Thyroid gland (tissue), 4 donors: Measurements from ENCODE around the gene RHBDL3. TPM values are rescaled to one million over a fixed set of nuclear protein-coding genes. Genes with fewer than 3 reads are reported as not detected.
"Not testable (repeated sequence)": the region's sequence is repeated elsewhere in the genome, so short reads cannot be mapped to it uniquely, and the experiment has no call there.

Experiments
- DNase-seq, 2 donors: peaks; one replicate each; pipeline ENCODE4 v3.0.0-alpha.2; 2019
- H3K27ac ChIP-seq, 3 donors: fragments of 200-600 bp; sonication (generic); 1 replicate in 2 of 3; 2 replicates in 1 of 3; pipeline ENCODE4 v1.5.1; 2016 to 2019; ENCODE audit warnings: mild to moderate bottlenecking in 1 of 3, moderate library complexity in 1 of 3
- H3K27me3 ChIP-seq: fragments of 200-600 bp; sonication (generic); one replicate; pipeline ENCODE4 v1.5.1; 2019
- H3K36me3 ChIP-seq, 2 donors: fragments of 200-600 bp; sonication (generic); one replicate each; pipeline ENCODE4 v1.5.1; 2016 to 2019
- H3K4me1 ChIP-seq, 2 donors: fragments of 200-600 bp; sonication (generic); one replicate each; pipeline ENCODE4 v1.5.1; 2017 to 2019
- H3K4me3 ChIP-seq, 3 donors: fragments of 200-600 bp; sonication (generic); replicated peaks in 1 of 3; 1 replicate in 2 of 3; 2 replicates in 1 of 3; pipeline ENCODE4 v1.5.1; 2016; ENCODE audit warnings: mild to moderate bottlenecking in 1 of 3
- H3K9me3 ChIP-seq: fragments of 200-600 bp; sonication (generic); one replicate; pipeline ENCODE4 v1.5.1; 2017
- POLR2A ChIP-seq, 2 donors: fragments of 450-650 bp; IDR thresholded peaks; one replicate each; pipeline ENCODE4 v1.6.1; 2017; ENCODE audit warnings: antibody characterized with exemption in 2 of 2, mild to moderate bottlenecking in 2 of 2, moderate library complexity in 1 of 2
- WGBS, 2 donors: methylation state at CpG; one replicate each; pipeline ENCODE4 v1.1.5; 2017; 5-methylcytosine and 5-hydroxymethylcytosine counted together
- intact Hi-C: fragments of 100-400 bp; cut with DNase I; formaldehyde crosslinking; loops from one replicate; pipeline ENCODE4 v1.15.1; 2023
- total RNA-seq, 4 donors: library from RNA; depleted of rRNA; stranded (reverse); fragments of >200 nt; gene quantifications; one replicate each; pipeline ENCODE4 v1.2.3, GENCODE V29; 2016
- TF ChIP-seq, protein P1 (sequence below), 6 experiments: fragments of 200-600 bp in 3 of 6; fragments of 450-650 bp in 3 of 6; sonication (generic) in 3 of 6; IDR thresholded peaks; one replicate each; pipeline ENCODE4 v1.5.1; 2016 to 2019; ENCODE audit warnings: antibody characterized with exemption in 6 of 6, mild to moderate bottlenecking in 2 of 6, inconsistent platforms in 1 of 6, moderate library complexity in 1 of 6

The RHBDL3 gene
- total RNA-seq, 4 donors from 2014 or later: 0.15 to 0.22 TPM; not detected in 2

DNA sequence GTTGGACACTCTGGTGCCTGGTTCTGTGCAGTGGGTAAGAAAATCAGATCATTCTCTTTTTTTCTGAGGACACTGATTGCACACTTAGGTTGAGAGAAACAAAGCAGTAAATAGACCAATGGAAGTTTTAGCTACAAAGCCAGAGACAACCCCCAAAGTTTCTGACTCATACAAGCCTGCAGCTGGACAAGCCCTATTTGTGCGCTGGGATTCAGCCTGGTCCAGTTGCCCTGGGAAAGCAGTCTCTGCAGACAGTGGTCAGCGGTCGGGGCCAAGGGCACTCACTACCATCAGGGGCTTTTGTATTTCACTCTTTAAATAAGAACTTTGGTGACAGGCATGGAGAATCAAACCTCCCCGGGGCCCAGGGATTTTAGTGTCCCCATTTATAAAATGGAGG, 6.0 kb upstream of the RHBDL3 start:
- DNase-seq: no peak
- Histone ChIP-seq H3K9me3 (no peaks in the 10 kb centered on the region), H3K36me3 (no peaks in the 10 kb centered on the region), H3K27ac (no peak overlapping the region), H3K27me3 (no peaks in the 10 kb centered on the region), H3K4me3 (no peak overlapping the region), H3K4me1 (no peaks in the 10 kb centered on the region)
- WGBS, 2 donors: 87 to 92% methylated on average over 4 of the region's 4 CpGs
- intact Hi-C loops: no loop called here
- TF ChIP-seq, protein P1, sequence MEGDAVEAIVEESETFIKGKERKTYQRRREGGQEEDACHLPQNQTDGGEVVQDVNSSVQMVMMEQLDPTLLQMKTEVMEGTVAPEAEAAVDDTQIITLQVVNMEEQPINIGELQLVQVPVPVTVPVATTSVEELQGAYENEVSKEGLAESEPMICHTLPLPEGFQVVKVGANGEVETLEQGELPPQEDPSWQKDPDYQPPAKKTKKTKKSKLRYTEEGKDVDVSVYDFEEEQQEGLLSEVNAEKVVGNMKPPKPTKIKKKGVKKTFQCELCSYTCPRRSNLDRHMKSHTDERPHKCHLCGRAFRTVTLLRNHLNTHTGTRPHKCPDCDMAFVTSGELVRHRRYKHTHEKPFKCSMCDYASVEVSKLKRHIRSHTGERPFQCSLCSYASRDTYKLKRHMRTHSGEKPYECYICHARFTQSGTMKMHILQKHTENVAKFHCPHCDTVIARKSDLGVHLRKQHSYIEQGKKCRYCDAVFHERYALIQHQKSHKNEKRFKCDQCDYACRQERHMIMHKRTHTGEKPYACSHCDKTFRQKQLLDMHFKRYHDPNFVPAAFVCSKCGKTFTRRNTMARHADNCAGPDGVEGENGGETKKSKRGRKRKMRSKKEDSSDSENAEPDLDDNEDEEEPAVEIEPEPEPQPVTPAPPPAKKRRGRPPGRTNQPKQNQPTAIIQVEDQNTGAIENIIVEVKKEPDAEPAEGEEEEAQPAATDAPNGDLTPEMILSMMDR (IDR thresholded peaks at IDR 0.05): no peak
- TF ChIP-seq POLR2A (IDR thresholded peaks at IDR 0.05): no peak

DNA sequence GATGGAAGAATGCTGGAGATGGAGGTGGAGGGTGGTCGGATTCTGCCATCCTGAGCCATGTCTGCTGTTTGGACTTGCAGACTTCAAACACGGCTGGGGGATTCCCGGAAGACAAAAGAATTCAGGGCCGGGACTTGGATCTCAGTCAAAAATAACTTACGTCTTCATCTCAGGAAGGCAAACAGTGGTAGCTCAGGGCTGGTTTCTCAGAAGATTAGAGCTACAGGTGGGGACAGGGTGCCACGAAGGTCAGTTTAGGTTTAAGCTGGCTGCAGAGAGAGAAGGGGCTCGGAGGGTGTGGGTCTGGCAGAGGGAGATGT, 4.3 kb upstream of the RHBDL3 start:
- TF ChIP-seq POLR2A (IDR thresholded peaks at IDR 0.05): no peak
- TF ChIP-seq, protein P1 (IDR thresholded peaks at IDR 0.05): no peak
- H3K9me3 ChIP-seq: no peaks in the 10 kb centered on the region
- intact Hi-C loops: no loop called here
- H3K27me3 ChIP-seq: no peaks in the 10 kb centered on the region
- DNase-seq: no peak
- H3K4me3 ChIP-seq: no peak overlapping the region
- 27 to 36% methylated on average over 7 of the region's 7 CpGs for WGBS, 2 donors
- H3K27ac ChIP-seq: no peak overlapping the region
- no peaks in the 10 kb centered on the region for H3K36me3 ChIP-seq
- peaks cover 3 to 8% of the 10 kb centered on the region in 2 donors for H3K4me1 ChIP-seq

DNA sequence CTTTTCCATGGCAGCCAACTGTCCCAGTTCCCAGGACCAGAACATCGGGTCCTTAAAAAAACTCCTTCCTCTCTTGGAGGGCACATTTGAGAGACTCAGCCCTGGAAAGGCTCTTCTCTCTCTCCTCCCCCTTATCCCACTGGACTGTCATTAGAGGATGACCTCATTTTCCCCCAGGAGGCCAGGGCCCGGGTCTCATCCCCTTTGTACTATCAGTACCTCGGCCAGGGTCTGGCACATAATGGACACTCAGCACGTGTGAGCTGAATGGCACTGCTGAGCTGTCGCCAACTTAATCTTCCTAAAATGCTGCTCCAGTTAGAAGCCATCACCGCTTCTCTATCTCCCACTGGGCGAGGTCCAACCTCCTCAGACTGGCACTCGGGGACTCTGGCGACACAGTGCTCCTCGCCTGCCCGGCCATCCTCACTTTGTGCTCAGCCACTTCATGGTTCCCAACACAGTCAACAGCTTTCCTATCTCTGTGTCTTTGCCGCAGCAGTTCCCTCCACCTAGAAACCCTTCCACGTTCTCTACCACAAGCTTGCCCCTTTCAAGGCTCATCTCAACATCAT, 3.6 kb upstream of the RHBDL3 start:
- H3K27me3 ChIP-seq: no peaks in the 10 kb centered on the region
- intact Hi-C loops: no loop called here
- TF ChIP-seq, protein P1 (IDR thresholded peaks at IDR 0.05): no peak
- no peak for TF ChIP-seq POLR2A (IDR thresholded peaks at IDR 0.05)
- DNase-seq: no peak
- WGBS, 2 donors: 76% methylated on average over 13 of the region's 13 CpGs
- H3K4me1 ChIP-seq: peaks cover 9 to 14% of the 10 kb centered on the region in 2 donors
- H3K4me3 ChIP-seq: no peak overlapping the region
- no peak overlapping the region for H3K27ac ChIP-seq
- H3K36me3 ChIP-seq: no peaks in the 10 kb centered on the region
- H3K9me3 ChIP-seq: no peaks in the 10 kb centered on the region

DNA sequence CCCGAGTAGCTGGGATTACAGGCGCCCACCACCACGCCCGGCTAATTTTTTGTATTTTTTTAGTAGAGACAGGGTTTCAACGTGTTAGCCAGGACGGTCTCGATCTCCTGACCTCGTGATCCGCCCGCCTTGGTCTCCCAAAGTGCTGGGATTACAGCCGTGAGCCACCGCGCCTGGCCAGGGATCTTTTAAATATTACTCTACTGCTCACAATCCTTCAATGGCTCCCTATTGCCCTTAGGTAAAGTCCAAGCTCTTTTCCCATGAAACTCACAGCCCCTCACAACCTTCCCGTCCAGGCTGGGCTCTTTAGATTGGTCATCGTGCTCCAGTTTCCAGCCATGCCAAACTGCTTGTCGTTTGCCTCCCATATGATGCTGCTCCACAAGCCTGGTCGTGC, 2.1 kb upstream of the RHBDL3 start:
- H3K36me3 ChIP-seq, H3K27ac ChIP-seq, DNase-seq, intact Hi-C loops, H3K9me3 ChIP-seq, H3K4me3 ChIP-seq, H3K27me3 ChIP-seq: not testable (repeated sequence)
- H3K4me1 ChIP-seq: peaks cover 11 to 19% of the 10 kb centered on the region in 2 donors
- WGBS, 2 donors: 91 to 92% methylated on average over 17 of the region's 17 CpGs

DNA sequence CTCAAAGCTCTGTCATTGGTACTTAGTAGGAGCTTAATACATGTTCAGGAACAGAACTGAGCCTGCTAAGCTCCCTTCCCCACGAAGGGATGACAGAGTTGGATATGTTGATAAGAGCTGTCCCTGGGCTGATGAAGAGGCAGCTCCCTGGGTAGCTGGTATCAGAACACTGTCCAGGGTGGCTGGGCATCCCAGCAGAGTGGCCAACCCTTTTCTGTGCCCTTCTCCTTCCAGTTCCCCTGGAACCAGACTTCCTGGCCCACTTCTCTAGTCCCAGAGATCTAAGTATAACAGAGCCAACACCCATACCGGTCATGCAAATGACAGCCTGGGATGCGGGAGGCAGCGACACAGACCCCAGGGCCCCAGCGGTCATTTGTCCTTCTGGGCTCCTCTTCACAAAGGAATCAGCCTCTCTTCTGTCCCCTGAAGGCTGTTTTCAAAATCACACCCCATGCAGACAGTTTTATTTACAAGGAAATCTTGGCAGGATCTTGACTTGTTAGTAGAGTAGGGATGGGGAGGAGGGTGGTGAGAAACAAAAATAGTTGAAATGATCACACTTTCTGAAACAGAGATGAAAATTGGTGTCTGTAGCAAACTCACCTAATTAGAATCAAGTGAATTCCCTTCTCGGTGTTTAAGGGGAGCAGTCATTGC, 1.4 kb upstream of the RHBDL3 start:
- H3K9me3 ChIP-seq: no peaks in the 10 kb centered on the region
- DNase-seq: no peak
- no peaks in the 10 kb centered on the region for H3K27me3 ChIP-seq
- intact Hi-C loops: no loop called here
- TF ChIP-seq, protein P1 (IDR thresholded peaks at IDR 0.05): peak in 1 of 6 experiments; percentile 8
- no peak for TF ChIP-seq POLR2A (IDR thresholded peaks at IDR 0.05)
- peaks cover 11 to 19% of the 10 kb centered on the region in 2 donors for H3K4me1 ChIP-seq
- no peak overlapping the region for H3K4me3 ChIP-seq
- H3K27ac ChIP-seq: no peak overlapping the region
- 20 to 40% methylated on average over 4 to 6 of the region's 6 CpGs for WGBS, 2 donors
- H3K36me3 ChIP-seq: no peaks in the 10 kb centered on the region
